RWPE2 (cell line): ENCODE data around the gene WDR18.

Experiments used
- ATAC-seq: fragments of 200-7000 bp; cut with Tn5 transposase; 3 replicates; pipeline ENCODE4 v1.9.1; 2021; ENCODE audit warnings: low read depth
- DNase-seq: peaks from one replicate; pipeline ENCODE4 v3.0.0-alpha.2; 2020; ENCODE audit warnings: low spot score
- H3K27ac ChIP-seq: fragments of 450-650 bp; 2 replicates; pipeline ENCODE4 v1.5.1; 2017; ENCODE audit warnings: mild to moderate bottlenecking; ENCODE audit not compliant: poor library complexity, severe bottlenecking
- H3K27me3 ChIP-seq: fragments of 250-450 bp; sonication (Bioruptor Pico); 2 replicates; pipeline ENCODE4 v1.5.1; 2021; ENCODE audit warnings: mild to moderate bottlenecking, moderate library complexity; ENCODE audit not compliant: insufficient read depth, poor library complexity, severe bottlenecking
- H3K36me3 ChIP-seq: fragments of 250-450 bp; sonication (Bioruptor Pico); 2 replicates; pipeline ENCODE4 v1.5.1; 2020; ENCODE audit warnings: low read depth, mild to moderate bottlenecking, moderate library complexity
- H3K4me1 ChIP-seq: fragments of 250-450 bp; sonication (Bioruptor Pico); 2 replicates; pipeline ENCODE4 v1.5.1; 2021; ENCODE audit warnings: mild to moderate bottlenecking, moderate library complexity; ENCODE audit not compliant: insufficient read depth, poor library complexity, severe bottlenecking
- H3K4me3 ChIP-seq: fragments of 250-450 bp; sonication (Bioruptor Pico); 2 replicates; pipeline ENCODE4 v1.5.1; 2021; ENCODE audit warnings: mild to moderate bottlenecking, moderate library complexity; ENCODE audit not compliant: severe bottlenecking
- H3K9me3 ChIP-seq: fragments of 250-450 bp; sonication (Bioruptor Pico); 2 replicates; pipeline ENCODE4 v1.5.1; 2021; ENCODE audit warnings: mild to moderate bottlenecking, moderate library complexity; ENCODE audit not compliant: severe bottlenecking
- CTCF ChIP-seq: fragments of 450-650 bp; IDR thresholded peaks from one replicate; pipeline ENCODE4 v1.5.1; 2017; ENCODE audit warnings: mild to moderate bottlenecking, moderate library complexity; ENCODE audit not compliant: poor library complexity, severe bottlenecking

Gene WDR18

GRCh38 chr19:1040476-1041271 is 56.5 kb downstream of the WDR18 start:
- peak; percentile 55 for ATAC-seq
- Histone ChIP-seq H3K27me3 (no peaks in the 10 kb centered on the region), H3K27ac (peak overlapping the region; percentile 58)

GRCh38 chr19:1041272-1041834 is 57.2 kb downstream of the WDR18 start:
- no peaks in the 10 kb centered on the region for H3K9me3 ChIP-seq
- H3K27me3 ChIP-seq, result no peaks in the 10 kb centered on the region
- no peak for TF ChIP-seq CTCF
- H3K36me3 ChIP-seq, result peaks cover 32% of the 10 kb centered on the region
- DNase-seq, result no peak
- H3K4me3 ChIP-seq, result no peak overlapping the region
- no peak overlapping the region for H3K27ac ChIP-seq
- H3K4me1 ChIP-seq, result no peaks in the 10 kb centered on the region
- no peak for ATAC-seq

More at GRCh38 chr19:1040476-1041271, 56.5 kb downstream of the WDR18 start:
- no peak for TF ChIP-seq CTCF
- Histone ChIP-seq H3K9me3 (no peaks in the 10 kb centered on the region), H3K4me1 (no peaks in the 10 kb centered on the region), H3K4me3 (peak overlapping the region; percentile 42), H3K36me3 (peaks cover 39% of the 10 kb centered on the region)
- peak; percentile 88 for DNase-seq

- ATAC-seq, result no peak
- no peaks in the 10 kb centered on the region for H3K27me3 ChIP-seq
- no peak for TF ChIP-seq CTCF
- H3K36me3 ChIP-seq, result peaks cover 25% of the 10 kb centered on the region
- peak; percentile 45 for DNase-seq
- no peak overlapping the region for H3K4me3 ChIP-seq
- H3K9me3 ChIP-seq, result no peaks in the 10 kb centered on the region
- no peak overlapping the region for H3K27ac ChIP-seq
- no peaks in the 10 kb centered on the region for H3K4me1 ChIP-seq
These were observed 57.9 kb downstream of the WDR18 start for GRCh38 chr19:1041835-1042685.

GRCh38 chr19:1042689-1043511 is 58.8 kb downstream of the WDR18 start:
- TF ChIP-seq CTCF, result no peak
- H3K27me3 ChIP-seq, result no peaks in the 10 kb centered on the region
- ATAC-seq (no peak), DNase-seq (no peak)
- H3K4me3 ChIP-seq, result no peak overlapping the region
- no peaks in the 10 kb centered on the region for H3K4me1 ChIP-seq
- peaks cover 17% of the 10 kb centered on the region for H3K36me3 ChIP-seq
- H3K9me3 ChIP-seq, result no peaks in the 10 kb centered on the region
- H3K27ac ChIP-seq, result no peak overlapping the region
